HK-2 (cell line): ENCODE results near the gene JUND.

Experiments
- DNase-seq: peaks from one replicate; pipeline ENCODE4 v3.0.0-alpha.2; 2018; ENCODE audit not compliant: unreplicated experiment

Gene JUND

DNA sequence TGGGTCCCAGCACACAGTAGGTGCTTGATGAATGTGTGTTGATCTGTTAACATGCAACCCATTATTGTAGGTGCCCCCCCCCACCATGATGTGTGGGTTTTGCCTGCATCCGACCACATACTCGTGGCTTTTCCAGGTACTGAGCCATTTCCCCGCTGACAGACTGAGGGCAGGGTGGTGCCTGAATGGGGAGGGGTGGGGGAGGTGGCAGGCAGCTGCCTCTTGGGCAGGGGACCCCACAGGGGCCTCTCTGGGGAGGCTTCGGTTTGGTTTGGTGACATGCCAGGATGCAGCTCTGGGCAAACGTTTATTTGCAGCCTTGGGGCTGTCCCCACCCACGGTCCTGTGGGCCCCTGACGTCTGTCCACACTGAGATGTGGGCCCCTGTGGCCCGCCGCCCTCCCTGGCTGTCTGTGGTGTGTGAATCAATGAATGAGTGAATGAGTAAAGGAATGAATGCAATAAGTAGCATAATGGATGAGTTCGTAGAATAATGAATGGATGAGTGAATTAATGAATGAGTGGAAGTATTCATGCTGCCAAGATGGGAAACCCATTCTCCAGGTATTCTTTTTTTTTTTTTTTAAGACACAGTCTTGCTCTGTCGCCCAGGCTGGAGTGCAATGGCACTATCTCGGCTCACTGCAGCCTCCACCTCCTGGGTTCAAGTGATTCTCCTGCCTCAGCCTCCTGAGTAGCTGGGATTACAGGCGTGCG lies 9.0 kb upstream of the JUND start:
- DNase-seq, result no peak

DNA sequence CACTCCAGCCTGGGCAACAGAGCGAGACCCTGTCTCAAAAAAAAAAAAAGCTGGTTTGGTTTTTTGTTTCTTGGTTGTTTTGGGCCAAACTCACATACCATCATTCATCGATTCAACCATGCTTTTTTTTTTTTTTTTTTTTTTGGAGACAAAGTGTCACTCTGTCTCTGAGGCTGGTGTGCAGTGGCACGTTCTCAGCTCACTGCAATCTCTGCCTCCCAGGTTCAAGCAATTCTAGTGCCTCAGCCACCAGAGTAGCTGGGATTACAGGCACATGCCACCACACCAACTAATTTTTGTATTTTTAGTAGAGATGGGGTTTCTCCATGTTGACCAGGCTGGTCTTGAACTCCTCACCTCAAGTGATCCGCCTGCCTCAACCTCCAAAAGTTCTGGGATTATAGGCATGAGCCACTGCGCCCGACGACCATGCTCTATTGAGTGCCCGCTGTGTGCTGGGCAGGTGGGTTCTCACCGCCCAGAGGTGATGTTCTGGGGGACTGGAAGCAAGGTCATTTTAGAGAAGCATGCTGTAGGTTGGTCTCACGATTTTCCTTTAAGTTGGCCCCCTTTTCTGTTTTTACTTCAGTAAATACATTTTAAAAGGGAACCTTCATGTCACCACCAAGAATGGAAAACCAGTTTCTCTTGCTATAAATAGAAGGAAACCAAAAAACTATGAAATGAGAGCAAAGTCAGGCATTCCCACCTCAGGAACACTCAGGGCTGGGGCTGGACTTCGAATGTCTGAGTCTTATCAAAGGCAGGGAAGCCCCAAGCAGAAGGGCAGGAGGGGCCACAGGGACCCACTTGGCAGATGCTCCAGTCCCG lies 8.3 kb upstream of the JUND start:
- no peak for DNase-seq

DNA sequence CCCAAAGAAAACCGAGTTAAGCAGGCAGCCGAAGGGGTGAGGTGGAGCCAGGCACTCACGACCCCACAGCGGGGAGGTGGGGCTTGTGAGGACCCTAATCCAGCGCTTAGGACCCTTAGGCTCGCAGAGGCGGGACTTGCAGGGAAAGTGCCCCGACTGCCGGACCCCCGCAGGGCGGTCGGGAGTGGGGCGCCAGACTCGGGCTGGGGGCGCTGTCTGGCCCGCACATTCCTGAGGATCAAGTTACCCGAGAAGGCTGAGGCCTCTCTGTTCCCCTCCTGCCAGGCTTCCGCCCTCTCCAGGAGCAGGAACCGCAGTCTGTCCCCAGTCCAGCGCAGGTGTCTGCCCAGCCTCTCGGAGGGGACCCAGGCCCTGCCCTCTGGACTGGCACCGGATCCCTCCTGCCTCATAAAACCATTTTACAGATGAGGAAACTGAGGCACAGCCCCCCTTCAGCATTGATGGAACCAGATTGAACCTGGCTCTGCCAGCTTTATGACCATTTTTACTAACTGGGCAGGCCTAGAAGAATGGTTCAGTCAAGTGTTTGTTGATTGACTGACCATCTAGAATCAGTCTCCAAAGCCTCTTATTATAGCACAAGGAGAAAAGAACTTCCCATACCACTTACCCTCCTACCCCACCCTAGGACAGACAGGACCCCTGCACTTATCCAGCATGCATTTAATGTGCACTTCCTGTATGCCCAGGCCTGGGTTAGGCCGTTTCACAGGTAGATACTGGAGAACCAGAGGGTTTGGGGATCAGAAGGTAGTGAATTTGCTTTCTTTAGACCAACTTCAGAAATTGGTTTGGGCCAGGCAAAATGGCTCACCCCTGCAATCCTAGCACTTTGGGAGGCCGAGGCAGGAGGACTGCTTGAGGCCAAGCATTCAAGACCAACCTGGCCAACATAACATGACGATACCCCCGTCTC lies 6.7 kb upstream of the JUND start:
- DNase-seq, result no peak

DNA sequence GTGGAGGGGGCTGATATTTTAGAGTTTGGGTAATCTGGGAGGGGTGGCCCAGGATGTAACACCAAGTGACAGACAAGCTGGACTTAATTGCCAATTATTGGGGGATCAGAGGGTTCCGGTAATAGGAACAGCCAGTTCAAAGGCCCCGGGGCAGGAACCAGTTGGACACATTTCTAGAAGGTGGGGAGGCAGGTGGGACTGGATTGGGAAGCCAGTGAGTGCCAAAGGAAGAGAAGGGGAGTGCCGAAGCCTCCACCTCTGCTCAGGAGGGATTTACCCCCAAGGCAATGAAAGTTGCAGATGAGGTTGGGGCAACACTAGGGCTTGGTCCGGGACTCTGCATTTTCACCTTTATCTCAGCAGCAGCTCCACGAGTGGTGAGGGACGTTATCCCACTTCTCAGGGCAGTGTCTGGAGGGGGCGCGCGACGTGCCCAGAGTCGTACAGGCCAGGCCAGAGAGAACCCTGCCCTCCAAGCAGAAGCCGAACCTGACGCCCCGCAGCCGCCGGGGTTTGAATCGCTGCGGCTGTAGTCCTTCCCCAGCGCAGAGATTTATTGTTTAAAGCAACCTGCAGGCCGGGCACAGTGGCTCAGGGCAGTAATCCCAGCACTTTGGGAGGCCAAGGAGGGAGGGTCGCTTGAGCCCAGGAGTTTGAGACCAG lies 5.7 kb upstream of the JUND start:
- DNase-seq, result no peak

DNA sequence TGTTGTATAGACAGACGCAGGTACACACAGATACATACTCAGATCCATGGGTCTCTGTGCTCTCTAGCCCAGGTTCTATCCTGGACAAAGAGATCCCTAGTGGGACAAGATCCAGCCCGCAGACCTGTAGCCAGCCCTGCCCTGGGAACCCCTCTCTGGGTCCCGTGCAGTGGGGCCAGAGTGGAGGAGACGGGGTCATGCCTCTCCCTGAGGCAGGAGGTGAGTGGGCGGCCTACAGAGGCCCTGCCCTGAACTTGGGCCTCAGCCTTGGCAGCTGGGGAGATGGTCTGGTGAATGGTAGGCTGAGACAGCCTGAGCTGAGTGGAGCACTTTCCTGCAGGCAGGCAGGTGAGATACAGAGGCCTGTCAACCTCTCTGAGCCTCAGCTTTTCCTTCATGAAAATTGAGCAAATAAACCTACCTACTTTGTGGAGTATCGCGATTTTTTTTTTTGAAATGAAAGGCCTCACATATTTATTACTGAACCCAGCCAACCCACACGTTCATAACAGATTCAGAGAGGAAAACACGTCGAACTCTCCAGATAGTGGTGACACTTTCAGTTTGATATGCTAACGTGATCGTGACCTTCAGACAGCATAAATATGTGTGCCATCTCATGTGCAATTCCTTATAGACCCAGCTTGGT lies 3.4 kb upstream of the JUND start:
- DNase-seq, result no peak

DNA sequence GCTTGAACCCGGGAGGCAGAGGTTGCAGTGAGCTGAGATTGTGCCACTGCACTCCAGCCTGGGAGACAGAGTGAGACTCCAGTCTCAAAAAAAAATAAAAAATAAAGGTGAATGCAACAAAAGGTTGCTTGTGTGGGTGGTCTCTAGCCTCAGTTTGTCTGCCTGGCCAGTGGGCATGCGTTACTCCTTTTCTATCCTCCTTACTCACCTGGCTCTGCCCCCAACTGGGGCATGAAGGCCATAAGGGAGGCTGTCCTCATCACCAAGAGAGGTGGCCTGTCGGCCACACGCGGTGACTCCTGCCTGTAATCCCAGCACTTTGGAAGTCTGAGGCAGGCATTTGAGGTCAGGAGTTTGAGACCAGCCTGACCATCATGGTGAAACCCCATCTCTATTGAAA lies 1.9 kb upstream of the JUND start:
- DNase-seq, result no peak

DNA sequence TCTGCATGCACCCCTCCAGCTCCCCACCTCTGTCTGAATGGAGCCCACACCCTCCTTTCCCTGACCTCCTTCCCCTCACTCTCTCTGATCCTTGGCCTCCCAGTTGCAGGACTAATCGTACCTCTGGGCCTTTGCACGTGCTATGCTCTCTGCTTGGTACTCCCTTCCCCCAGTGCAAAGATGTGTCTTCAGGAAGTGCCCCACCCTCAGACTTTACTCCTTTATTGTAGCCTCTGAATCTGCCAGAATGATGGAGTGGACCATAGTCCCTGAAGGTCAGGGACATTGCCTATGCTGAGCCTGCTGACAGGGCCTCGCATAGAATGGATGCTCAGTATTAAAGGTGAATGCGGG lies 1.3 kb upstream of the JUND start:
- no peak for DNase-seq

DNA sequence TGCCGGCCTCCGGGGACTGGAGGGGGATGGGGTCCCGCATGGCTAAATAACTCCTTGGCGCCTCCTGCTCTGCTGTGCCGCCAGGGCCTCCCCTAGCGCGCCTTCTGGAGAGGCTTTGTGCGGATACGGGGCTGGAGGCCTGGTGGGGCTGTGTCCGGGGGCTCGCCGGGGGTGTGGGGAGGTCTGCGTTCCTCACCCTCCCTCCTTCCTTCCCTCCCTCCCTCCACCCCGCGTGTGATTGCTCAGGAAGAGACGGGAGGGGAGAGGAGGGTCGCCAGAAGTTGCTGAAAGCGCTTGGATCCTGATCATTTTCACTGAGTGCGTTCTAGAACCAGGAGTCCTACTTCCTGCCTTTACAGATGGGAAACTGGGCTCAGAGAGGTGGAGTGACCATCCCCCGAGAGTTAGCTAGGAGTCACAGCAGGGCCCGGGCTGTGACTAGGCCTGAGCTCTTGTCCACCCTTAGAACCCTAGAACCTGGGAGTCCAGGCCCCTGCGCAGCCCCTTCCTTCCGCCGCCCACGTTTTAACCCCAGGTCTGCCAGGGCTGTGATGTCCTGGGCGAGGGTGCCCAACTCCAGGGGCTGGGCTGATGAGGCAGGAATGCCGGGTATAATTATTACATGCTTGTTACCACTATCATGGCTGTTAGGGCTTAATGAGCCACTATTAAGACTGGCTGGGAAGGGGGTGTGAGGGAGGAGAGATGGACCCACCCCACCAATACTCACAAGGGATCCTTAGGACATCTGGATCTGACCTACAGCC lies 782 bp upstream of the JUND start:
- no peak for DNase-seq

DNA sequence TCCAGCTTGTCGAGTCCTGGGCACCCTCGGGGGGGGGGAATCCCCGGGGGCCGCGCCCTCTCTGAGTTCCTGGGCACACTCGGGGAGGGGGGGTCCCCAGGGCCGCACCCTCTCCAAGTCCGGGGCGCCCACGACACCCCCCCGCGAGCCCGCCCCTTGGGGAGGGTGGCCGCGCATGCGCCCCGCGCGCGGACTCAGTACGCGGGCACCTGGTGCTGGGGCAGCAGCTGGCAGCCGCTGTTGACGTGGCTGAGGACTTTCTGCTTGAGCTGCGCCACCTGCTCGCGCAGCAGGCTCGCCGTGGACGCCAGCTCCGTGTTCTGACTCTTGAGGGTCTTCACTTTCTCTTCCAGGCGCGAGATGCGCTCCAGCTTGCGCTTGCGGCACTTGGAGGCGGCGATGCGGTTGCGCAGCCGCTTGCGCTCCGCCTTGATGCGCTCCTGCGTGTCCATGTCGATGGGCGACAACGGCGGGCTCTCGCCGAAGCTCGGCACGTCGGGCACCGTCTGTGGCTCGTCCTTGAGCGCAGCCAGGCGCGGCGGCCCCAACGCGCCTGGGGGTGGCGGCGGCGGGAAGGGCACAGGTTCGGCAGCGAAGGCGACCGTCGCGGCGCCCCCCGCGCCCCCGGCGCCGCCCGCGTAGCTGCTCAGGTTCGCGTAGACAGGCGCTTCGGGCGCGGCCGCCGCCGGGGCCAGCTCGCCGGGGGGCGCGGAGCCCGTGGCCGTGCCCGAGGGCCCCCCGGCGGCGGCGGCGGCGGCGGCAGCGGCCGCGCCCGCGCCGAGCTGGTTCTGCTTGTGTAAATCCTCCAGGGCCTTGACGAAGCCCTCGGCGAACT lies 958 bp downstream of the JUND start:
- DNase-seq, result peak; percentile 57

DNA sequence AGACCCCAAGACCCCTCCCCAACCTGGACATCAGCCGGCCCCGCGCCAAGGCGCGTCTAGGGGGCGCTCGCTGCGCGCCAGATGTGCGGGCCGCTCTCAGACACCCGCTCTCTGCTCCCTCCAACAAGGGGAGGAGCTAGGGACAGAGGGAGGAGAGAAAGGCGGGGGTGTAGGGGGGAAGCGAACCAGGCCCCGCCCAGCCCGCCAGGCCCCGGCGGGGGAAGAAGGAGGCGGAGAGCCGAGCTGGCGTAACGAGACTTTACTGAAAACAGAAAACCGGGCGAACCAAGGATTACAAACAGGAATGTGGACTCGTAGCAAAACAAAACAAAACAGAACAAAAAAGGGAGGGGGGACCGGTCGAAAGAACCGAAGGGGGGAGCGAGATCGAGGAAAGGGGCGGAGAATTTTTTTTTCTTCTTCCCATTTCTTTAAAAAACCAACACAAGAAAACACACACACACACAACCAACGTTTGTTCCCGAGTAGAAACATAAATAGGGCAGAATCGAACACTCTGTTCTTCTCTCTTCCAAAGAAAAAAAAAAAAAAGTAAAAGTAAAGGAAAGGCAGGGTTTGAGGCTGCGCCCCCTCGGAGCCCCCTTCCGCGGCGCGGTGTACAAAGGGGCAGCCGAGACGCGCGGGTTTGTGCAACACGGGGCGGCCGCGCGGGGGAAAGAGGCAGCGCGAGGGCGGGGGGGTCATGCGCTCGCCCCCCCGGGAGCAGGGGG lies 1.7 kb downstream of the JUND start:
- peak; percentile 86 for DNase-seq

DNA sequence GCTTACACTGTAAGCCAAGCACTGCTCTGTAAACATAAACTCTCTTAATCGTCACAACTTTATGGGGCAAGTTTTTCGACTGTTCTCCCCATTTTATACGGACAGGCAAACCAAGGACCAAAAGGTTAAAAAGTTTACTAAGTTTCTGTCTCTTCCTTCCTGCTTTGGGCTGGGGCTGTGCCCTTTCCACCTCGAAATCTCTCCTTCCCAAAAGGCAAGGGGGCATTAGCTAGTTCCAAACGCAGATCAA lies 2.2 kb downstream of the JUND start:
- no peak for DNase-seq

DNA sequence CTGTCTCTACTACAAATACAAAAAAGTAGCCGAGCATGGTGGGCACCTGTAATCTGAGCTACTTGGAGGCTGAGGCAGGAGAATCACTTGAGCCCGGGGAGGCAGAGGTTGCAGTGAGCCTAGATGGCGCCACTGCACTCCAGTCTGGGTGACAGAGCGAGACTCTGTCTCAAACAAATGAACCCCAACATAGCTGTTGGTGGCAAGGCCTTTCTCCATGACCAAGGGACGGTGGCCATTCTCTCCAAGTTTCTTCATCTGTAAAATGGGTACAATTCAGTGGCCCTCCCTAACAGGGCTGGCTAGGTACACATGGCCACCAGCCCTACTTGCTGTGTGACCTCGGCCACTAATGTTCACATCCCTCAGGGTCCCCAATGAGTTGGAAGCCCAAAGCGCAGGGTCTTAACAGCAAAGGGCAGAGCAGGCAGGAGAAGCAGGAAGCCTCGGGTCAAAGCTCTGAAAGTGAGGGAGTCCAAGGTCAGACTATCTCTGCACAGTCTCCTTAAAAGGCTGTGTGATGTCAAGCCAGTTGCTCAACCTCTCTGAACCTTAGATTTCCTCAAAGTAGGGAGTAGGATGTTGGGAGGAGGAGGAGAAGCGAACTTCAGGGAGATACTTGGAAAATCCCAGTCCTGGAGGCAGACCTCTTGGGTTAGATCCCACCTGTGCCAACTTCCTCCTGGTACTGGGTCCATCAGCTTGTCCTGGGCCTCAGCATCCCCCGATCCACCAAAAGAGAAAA lies 2.7 kb downstream of the JUND start:
- DNase-seq, result no peak

DNA sequence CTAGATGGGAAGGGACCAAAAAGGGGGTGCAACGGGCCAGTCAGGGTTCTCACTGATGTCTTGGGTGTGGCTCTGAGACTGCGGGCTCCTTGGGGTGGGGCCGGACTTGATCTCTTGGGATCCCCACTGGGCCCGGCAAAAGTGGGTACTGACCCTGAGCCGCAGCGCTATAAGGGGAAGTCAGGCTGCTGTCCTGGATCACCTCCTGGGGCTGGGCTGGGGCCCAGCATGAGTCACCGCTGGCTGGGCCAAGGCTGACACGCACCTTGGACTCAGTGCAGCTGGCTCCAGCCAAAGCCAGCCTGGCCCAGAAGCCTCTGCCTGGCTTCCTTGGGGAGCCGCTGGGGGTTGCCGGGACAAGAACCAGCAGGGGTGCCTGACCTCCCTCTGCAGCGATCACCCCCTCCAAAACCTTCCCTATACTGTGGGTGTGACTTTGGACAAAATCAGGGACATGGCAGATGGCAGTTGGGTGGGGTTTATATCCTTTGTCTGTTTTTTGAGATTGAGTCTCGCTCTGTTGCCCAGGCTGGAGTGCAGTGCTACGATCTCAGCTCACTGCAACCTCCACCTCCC lies 6.6 kb downstream of the JUND start:
- DNase-seq, result peak; percentile 78

DNA sequence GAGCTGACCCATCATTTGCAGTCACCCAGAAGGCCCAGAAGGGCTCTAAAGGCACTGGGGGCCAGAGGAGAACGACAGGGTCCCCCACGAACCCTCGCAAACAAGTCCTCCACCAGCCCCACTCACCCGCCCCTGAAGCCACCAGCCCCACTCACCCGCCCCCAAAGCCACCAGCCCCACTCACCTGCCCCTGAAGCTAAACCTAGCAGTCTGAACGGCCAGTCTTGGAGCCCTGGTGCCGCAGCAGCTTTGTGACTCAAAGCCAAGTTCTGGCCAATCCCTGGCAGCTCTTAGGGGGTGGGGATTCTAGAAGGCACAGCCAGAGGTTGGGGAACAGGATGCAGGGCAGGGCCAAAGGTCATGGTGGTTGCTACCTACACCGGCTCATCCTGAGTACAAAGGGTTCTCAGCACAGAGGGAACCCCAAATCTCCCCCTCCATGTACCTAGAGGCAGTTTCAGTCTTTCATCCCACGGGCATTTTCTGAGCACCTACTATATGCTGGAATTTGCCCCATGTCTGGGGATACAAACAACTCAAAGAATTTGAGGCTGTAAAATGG lies 7.1 kb downstream of the JUND start, which contains the start of gene IQCN:
TSS of gene IQCN (minus strand) at position 234 of the 562 bp plus-strand sequence. CDS start 4,974 bp downstream, outside the sequence.
- peak; percentile 26 for DNase-seq

DNA sequence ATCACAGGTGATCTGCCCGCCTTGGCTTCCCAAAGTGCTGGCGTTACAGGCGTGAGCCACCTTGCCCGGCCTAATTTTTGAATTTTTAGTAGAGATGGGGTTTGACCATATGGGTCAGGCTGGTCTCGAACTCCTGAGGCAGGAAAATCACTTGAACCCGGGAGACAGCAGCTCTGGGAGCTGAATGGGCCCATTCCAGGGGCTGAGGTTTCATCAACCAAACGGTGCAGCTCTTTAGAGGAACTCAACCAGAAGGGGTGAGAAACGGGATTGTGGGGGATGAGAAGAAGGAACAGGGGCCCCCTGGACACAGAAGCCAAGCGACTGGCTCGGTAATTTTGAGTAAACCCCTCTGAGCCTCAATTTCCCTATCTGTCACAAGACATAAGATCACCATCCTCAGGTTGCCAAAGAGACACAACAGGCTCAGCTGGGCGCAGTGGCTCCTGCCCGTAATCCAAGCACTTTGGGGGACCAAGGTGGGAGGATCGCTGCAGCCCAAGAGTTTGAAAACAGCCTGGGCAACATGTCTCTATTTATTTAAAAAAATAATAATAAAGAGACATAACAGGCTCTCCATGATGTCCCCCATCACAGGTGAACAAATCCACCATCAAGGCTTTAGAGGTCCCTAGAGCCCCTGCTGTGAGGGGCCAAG lies 7.7 kb downstream of the JUND start:
- DNase-seq, result no peak

DNA sequence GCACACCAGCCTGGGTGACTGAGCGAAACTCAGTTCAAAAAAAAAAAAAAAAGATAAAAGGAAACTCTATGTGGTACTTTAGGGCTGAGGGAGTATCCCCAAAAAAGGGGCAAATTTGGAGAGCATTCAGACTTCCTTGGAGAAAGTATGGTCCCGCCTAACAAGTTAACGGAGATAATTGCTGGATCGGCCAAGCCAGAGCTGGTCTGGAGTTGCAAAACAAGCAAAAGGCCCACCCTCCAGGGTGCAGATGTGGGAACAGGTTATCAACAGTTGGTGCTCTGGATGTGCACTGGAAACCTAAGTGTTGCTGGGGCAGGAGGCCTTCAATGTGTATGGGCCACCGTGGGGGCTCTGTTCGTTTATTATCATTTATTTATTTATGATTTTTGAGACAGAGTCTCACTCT lies 10.0 kb downstream of the JUND start:
- DNase-seq, result no peak

DNA sequence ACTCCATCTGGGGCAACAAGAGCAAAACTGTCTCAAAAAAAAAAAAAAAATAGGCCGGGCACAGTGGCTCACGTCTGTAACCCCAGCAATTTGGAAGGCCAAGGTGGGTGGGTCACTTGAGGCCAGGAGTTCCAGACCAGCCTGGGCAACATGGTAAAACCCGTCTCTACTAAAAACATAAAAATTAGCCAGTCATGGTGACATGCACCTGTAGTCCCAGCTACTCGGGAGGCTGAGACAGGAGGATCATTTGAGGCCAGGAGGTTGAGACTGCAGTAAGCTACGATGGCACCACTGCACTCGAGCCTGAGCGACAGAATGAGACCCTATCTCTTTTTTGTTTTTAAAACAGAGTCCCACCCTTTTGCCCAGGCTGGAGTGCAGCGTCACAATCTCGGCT lies 11.1 kb downstream of the JUND start:
- no peak for DNase-seq
